Heart left ventricle (tissue), 13 donors: Measurements from ENCODE around the gene ALOXE3.

Source experiments
- CTCF ChIP-seq, 12 donors: fragments of 200-600 bp; sonication (generic) in 4 of 12; IDR thresholded peaks; one replicate each; pipeline versions ENCODE4 v1.5.0 to v1.8.0; 2018 to 2022; ENCODE audit warnings: antibody characterized with exemption in 12 of 12, mild to moderate bottlenecking in 5 of 12
- POLR2A ChIP-seq, 2 donors: fragments of 450-650 bp; IDR thresholded peaks; one replicate each; pipeline ENCODE4 v1.6.1; 2017; ENCODE audit warnings: antibody characterized with exemption in 2 of 2, mild to moderate bottlenecking in 2 of 2, moderate library complexity in 2 of 2
- donor health status: ischemic (EF 13 %, LVEDD 7.1; RV severe dilation, severe dysfunction).
- donor health status: DM: no; HTN: yes; CAD: no.
- donor health status: DM: no; HTN: no; CAD: no.
- donor health status: ischemic (EF 25% LVEDD 6.9; RV normal size, moderate dysfunction).
- donor health status: ischemic (EF 25% LVEDD 5.7; RV mildly dilated, moderate dysfunction).
- donor health status: ischemic (EF 35%, LVEDD 5.7; RV mildly dilated, moderate dysfunction).
- donor health status: nonischemic (EF 11% LVEDD 7.7; RV severe dilation, severe dysfunction).
- donor health status: DM: yes; HTN: yes; CAD: no.
- donor health status: PGD.
- donor health status: ischemic (EF 29% LVEDD 5.4; RV normal size, mild dysfunction).
- donor health status: nonischemic (EF 23%, LVEDD 6.1; RV moderate dilation, normal function).

- TF ChIP-seq CTCF (IDR thresholded peaks at IDR 0.05): no peak
- no peak for TF ChIP-seq POLR2A (IDR thresholded peaks at IDR 0.05)
Measured at GRCh38 chr17:8154608-8155155, 36.4 kb upstream of the ALOXE3 start.
